ENCODE measurements around the gene CHRNA10.

Gene CHRNA10

GRCh38 chr11:3615998-3616397 is 55.2 kb downstream of the CHRNA10 start:
- no peak for DNase-seq (ENCODE audit: low read depth, low spot score)
- Histone ChIP-seq H3K4me3 (no peak overlapping the region), H3K36me3 (ENCODE audit: insufficient read depth, low read length) (no peaks in the 10 kb centered on the region), H3K9ac (ENCODE audit: insufficient read length) (no peak overlapping the region), H3K27ac (no peak overlapping the region), H3K9me3 (ENCODE audit: low read depth, low read length) (no peaks in the 10 kb centered on the region)
- TF ChIP-seq FOXP2 (optimal IDR thresholded peaks at IDR 0.05; ENCODE audit: control extremely low read depth, extremely low read length, insufficient read depth) (no peak), POLR2AphosphoS5 (IDR thresholded peaks at IDR 0.05; ENCODE audit: borderline replicate concordance, low read depth, low read length) (no peak)

Data from SK-N-MC (cell line).